Measurements from ENCODE around the gene ANKFY1.

GRCh38 chr17:4258867-4259266 lies 4.9 kb downstream of the ANKFY1 start:
- TF ChIP-seq ZZZ3 (IDR thresholded peaks at IDR 0.05), result no peak
- no peak for TF ChIP-seq MITF (IDR thresholded peaks at IDR 0.05)
- no peak for TF ChIP-seq NFIX (CRISPR knock-in tag; IDR thresholded peaks at IDR 0.05; ENCODE audit: low read depth)
- no peak for TF ChIP-seq MAX (CRISPR knock-in tag; IDR thresholded peaks at IDR 0.05)
- no peak for TF ChIP-seq ZNF717 (CRISPR knock-in tag; IDR thresholded peaks at IDR 0.05)

Measured in K562 (cell line).